ENCODE results near the gene TNNC1. TPM values are rescaled to one million over a fixed set of nuclear protein-coding genes. Genes with fewer than 3 reads are reported as not detected.

Gene TNNC1
- total and polyA plus RNA-seq, 10 of the 15 experiments (the other 5 are each of a cell fraction or from before 2014, with no cell fraction given): 0.13 to 1.3 (median 0.53) TPM; not detected in 2

DNA sequence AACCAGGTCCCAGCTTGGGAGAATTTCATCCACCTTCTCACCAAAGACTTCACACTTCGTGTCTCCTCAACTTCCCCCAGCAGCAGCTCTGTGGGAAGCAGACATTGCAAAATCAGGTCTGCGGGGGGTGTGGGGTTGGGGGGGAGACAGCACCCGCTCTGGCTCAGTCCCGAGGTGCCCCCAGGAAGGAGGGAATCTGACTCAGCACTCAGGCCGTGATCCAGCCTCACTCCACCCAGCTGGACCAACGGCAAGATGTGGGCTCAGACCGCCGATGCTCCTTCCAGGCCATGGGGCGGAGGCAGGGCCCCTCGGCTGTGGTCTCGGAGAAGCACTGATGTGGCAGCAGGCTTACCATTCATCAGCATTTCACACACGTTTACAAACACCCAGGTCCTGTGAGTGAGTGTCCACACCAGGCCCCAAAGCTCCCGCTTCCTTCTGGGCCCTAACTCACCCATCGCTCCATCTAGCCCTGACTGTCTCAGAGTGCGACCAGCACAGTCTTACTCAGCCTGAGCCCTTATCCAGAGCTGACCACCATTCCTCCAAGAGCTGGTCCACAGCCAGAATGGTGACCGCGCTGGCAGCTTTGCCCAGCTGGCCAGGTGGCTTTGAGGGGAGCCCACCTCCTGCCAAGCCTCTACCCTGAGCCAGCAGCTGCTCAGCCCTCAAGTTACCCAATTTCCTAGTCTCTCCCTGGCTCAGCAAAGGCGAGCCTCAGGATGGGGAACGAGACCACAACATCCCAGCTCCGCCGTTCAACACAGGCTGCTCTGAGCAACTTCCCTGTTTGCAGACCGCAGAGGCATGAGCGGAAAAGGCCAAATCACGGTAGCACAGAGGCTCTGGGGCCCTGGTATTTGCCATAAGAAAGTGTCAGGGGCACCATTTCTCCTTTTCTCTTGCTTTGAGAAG lies 44.6 kb upstream of the TNNC1 start:
- POLR2A ChIA-PET: interaction anchor here (0.5 kb wide), 1 partner anchor 216 kb away, joined by 3 read pairs; no protein-coding TSS in a partner anchor
- H2AFZ ChIP-seq (ENCODE audit: control insufficient read depth, low read depth, low read length): no peak overlapping the region; the same call in 1 of the 2 replicates
- H3K9ac ChIP-seq (ENCODE audit: control insufficient read depth, insufficient read depth, low read length): no peak overlapping the region
- peak; percentile 22; the same call in 1 of the 2 replicates for TF ChIP-seq RUNX3 (IDR thresholded peaks at IDR 0.05; ENCODE audit: low read length)
- TF ChIP-seq, protein P1, sequence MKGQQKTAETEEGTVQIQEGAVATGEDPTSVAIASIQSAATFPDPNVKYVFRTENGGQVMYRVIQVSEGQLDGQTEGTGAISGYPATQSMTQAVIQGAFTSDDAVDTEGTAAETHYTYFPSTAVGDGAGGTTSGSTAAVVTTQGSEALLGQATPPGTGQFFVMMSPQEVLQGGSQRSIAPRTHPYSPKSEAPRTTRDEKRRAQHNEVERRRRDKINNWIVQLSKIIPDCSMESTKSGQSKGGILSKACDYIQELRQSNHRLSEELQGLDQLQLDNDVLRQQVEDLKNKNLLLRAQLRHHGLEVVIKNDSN (IDR thresholded peaks at IDR 0.05; ENCODE audit: borderline replicate concordance, extremely low read length, insufficient read depth, low read depth, low read length): no peak
- CTCF ChIA-PET: interaction anchor here (1.4 kb wide), 1 partner anchor 52 kb away, joined by 4 read pairs; no protein-coding TSS in a partner anchor
- DNase-seq (ENCODE audit: low read depth, low spot score) (no peak), FAIRE-seq (no peak), ATAC-seq (no peak; the same call in 2 of the 3 replicates)
- in situ Hi-C loops (cut with MboI) (no loop called here), intact Hi-C loops (cut with micrococcal nuclease; ENCODE audit: unreplicated experiment) (no loop called here)
- no peaks in the 10 kb centered on the region for H3K27me3 ChIP-seq (replicated peaks in 1 of 2; ENCODE audit: control insufficient read depth in 2 of 2, insufficient read depth in 2 of 2, low read length in 1 of 2)
- BruUV-seq (replicated peaks): no TSS peak
- H3K27ac ChIP-seq (ENCODE audit: control insufficient read depth, insufficient read depth): no peak overlapping the region
- SMC1A ChIA-PET (ENCODE audit: uncharacterized antibody, unreplicated experiment): no interaction called here
- H3K4me2 ChIP-seq (ENCODE audit: control insufficient read depth, insufficient read depth): no peak overlapping the region
- no peaks in the 10 kb centered on the region for H3K4me1 ChIP-seq (ENCODE audit: control insufficient read depth, insufficient read depth, low read length)
- no peak overlapping the region for H3K4me3 ChIP-seq
- RAD21 ChIA-PET (ENCODE audit: unreplicated experiment): no interaction called here
- H4K20me1 ChIP-seq (ENCODE audit: control insufficient read depth, insufficient read depth): no peaks in the 10 kb centered on the region
- H3K36me3 ChIP-seq (ENCODE audit: control insufficient read depth in 2 of 2, insufficient read depth in 2 of 2, low read length in 1 of 2): no peaks in the 10 kb centered on the region
- WGBS (ENCODE audit: insufficient coverage, insufficient replicate concordance, low lambda C conversion rate, missing lambda C conversion rate): 34% methylated on average over 23 of the region's 24 CpGs
- no peaks in the 10 kb centered on the region for H3K9me3 ChIP-seq (replicated peaks; ENCODE audit: control insufficient read depth, insufficient read depth, low read length)
- no peaks in the 10 kb centered on the region for H3K79me2 ChIP-seq (ENCODE audit: control insufficient read depth, insufficient read depth, low read length)

DNA sequence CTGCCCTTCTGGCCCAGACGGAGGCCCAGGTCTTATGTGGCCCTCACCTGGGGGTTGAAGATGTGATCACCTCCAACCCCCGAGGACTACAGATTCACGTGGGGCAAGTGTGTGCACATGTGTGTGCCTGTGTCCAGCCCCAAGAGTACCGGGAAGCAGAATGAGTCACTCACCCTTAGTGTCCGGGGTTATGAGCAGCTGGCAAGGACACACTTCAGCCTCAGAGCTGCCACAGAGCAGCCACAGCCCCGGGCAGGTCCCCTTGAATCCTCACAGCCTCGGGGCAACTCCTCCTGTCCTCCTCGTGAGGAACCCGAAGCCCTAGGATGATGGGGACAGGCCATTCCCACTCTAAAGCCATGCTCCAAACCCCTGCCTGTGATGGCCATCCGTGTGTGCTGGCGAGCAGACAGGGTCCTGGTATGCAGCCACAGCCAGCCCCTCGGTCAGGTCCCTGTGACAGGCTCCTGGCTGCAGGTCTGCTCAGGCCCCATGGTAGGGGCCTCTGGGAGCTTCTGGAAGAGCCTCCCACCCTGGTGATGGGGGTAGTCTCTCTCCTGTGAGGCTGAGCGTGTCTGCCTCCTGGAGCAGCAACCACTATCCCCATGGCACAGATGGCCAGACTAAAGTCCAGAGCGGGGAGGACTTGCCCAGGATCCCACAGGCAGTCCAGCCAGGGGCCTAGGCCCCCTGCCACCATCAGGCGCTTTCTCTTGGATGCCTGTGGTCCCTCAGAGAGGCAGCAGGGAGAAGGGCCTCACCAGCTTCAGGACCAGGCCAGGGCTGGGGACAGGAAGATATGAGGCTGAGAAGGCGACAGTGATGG lies 42.1 kb upstream of the TNNC1 start:
- RAD21 ChIA-PET (ENCODE audit: unreplicated experiment): no interaction called here
- Histone ChIP-seq H3K4me2 (ENCODE audit: control insufficient read depth, insufficient read depth) (no peak overlapping the region), H3K4me3 (no peak overlapping the region), H4K20me1 (ENCODE audit: control insufficient read depth, insufficient read depth) (no peaks in the 10 kb centered on the region), H3K4me1 (ENCODE audit: control insufficient read depth, insufficient read depth, low read length) (no peaks in the 10 kb centered on the region), H3K27ac (ENCODE audit: control insufficient read depth, insufficient read depth) (no peak overlapping the region), H3K9ac (ENCODE audit: control insufficient read depth, insufficient read depth, low read length) (no peak overlapping the region), H3K79me2 (ENCODE audit: control insufficient read depth, insufficient read depth, low read length) (no peaks in the 10 kb centered on the region), H2AFZ (ENCODE audit: control insufficient read depth, low read depth, low read length) (no peak overlapping the region), H3K9me3 (replicated peaks; ENCODE audit: control insufficient read depth, insufficient read depth, low read length) (no peaks in the 10 kb centered on the region), H3K27me3 (replicated peaks in 1 of 2; ENCODE audit: control insufficient read depth in 2 of 2, insufficient read depth in 2 of 2, low read length in 1 of 2) (no peaks in the 10 kb centered on the region), H3K36me3 (ENCODE audit: control insufficient read depth in 2 of 2, insufficient read depth in 2 of 2, low read length in 1 of 2) (peaks cover 0 to 8% of the 10 kb centered on the region in 2 experiments; a peak in 3 of 4 replicates)
- CTCF ChIA-PET: no interaction called here
- no peak for FAIRE-seq
- in situ Hi-C loops (cut with MboI): no loop called here
- SMC1A ChIA-PET (ENCODE audit: uncharacterized antibody, unreplicated experiment): no interaction called here
- no peak for ATAC-seq
- 32% methylated on average over 16 of the region's 16 CpGs for WGBS (ENCODE audit: insufficient coverage, insufficient replicate concordance, low lambda C conversion rate, missing lambda C conversion rate)
- intact Hi-C loops (cut with micrococcal nuclease; ENCODE audit: unreplicated experiment): no loop called here
- no TSS peak for BruUV-seq (replicated peaks)
- POLR2A ChIA-PET: no interaction called here
- no peak for DNase-seq (ENCODE audit: low read depth, low spot score)
- TF ChIP-seq, protein P2, sequence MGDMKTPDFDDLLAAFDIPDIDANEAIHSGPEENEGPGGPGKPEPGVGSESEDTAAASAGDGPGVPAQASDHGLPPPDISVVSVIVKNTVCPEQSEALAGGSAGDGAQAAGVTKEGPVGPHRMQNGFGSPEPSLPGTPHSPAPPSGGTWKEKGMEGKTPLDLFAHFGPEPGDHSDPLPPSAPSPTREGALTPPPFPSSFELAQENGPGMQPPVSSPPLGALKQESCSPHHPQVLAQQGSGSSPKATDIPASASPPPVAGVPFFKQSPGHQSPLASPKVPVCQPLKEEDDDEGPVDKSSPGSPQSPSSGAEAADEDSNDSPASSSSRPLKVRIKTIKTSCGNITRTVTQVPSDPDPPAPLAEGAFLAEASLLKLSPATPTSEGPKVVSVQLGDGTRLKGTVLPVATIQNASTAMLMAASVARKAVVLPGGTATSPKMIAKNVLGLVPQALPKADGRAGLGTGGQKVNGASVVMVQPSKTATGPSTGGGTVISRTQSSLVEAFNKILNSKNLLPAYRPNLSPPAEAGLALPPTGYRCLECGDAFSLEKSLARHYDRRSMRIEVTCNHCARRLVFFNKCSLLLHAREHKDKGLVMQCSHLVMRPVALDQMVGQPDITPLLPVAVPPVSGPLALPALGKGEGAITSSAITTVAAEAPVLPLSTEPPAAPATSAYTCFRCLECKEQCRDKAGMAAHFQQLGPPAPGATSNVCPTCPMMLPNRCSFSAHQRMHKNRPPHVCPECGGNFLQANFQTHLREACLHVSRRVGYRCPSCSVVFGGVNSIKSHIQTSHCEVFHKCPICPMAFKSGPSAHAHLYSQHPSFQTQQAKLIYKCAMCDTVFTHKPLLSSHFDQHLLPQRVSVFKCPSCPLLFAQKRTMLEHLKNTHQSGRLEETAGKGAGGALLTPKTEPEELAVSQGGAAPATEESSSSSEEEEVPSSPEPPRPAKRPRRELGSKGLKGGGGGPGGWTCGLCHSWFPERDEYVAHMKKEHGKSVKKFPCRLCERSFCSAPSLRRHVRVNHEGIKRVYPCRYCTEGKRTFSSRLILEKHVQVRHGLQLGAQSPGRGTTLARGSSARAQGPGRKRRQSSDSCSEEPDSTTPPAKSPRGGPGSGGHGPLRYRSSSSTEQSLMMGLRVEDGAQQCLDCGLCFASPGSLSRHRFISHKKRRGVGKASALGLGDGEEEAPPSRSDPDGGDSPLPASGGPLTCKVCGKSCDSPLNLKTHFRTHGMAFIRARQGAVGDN (IDR thresholded peaks at IDR 0.05): no peak
- TF ChIP-seq, protein P3, sequence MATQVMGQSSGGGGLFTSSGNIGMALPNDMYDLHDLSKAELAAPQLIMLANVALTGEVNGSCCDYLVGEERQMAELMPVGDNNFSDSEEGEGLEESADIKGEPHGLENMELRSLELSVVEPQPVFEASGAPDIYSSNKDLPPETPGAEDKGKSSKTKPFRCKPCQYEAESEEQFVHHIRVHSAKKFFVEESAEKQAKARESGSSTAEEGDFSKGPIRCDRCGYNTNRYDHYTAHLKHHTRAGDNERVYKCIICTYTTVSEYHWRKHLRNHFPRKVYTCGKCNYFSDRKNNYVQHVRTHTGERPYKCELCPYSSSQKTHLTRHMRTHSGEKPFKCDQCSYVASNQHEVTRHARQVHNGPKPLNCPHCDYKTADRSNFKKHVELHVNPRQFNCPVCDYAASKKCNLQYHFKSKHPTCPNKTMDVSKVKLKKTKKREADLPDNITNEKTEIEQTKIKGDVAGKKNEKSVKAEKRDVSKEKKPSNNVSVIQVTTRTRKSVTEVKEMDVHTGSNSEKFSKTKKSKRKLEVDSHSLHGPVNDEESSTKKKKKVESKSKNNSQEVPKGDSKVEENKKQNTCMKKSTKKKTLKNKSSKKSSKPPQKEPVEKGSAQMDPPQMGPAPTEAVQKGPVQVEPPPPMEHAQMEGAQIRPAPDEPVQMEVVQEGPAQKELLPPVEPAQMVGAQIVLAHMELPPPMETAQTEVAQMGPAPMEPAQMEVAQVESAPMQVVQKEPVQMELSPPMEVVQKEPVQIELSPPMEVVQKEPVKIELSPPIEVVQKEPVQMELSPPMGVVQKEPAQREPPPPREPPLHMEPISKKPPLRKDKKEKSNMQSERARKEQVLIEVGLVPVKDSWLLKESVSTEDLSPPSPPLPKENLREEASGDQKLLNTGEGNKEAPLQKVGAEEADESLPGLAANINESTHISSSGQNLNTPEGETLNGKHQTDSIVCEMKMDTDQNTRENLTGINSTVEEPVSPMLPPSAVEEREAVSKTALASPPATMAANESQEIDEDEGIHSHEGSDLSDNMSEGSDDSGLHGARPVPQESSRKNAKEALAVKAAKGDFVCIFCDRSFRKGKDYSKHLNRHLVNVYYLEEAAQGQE (IDR thresholded peaks at IDR 0.05; ENCODE audit: low read depth, low read length): no peak
